Measurements from ENCODE around the gene ORMDL2.

ORMDL2 gene

GRCh38 chr12:55812088-55812487 is 5.8 kb upstream of the ORMDL2 start:
- Histone ChIP-seq H3K36me3 (replicated peaks in 1 of 2; ENCODE audit: control insufficient read depth in 2 of 2, insufficient read depth in 2 of 2, low read length in 2 of 2) (peaks cover 10 to 78% of the 10 kb centered on the region in 2 donors), H4K8ac (ENCODE audit: low read depth, low read length) (no peak overlapping the region), H3K27ac (replicated peaks; ENCODE audit: low read length) (no peak overlapping the region), H3K4me3 (ENCODE audit: low read length in 2 of 2) (no peak overlapping the region), H3K9me3 (replicated peaks in 1 of 2; ENCODE audit: control insufficient read depth in 2 of 2, insufficient read depth in 1 of 2, low read depth in 1 of 2, low read length in 2 of 2) (no peaks in the 10 kb centered on the region), H3K79me1 (ENCODE audit: low read depth, low read length) (peaks cover 6% of the 10 kb centered on the region), H3K4me2 (ENCODE audit: insufficient read depth, low read length, poor library complexity, severe bottlenecking) (no peak overlapping the region), H4K91ac (ENCODE audit: low read depth, low read length, poor library complexity) (no peak overlapping the region), H3K18ac (ENCODE audit: low read length) (no peak overlapping the region), H3K4me1 (ENCODE audit: control insufficient read depth in 2 of 2, insufficient read depth in 1 of 2, low read depth in 1 of 2, low read length in 2 of 2) (peaks cover 0 to 3% of the 10 kb centered on the region in 2 donors), H3K14ac (ENCODE audit: low read length) (no peak overlapping the region), H3K4ac (ENCODE audit: low read length) (no peak overlapping the region), H2AFZ (ENCODE audit: low read length) (no peak overlapping the region), H2BK120ac (ENCODE audit: low read depth, low read length) (no peak overlapping the region), H2BK5ac (ENCODE audit: low read length) (no peak overlapping the region), H2BK12ac (ENCODE audit: low read length) (no peak overlapping the region), H2BK15ac (ENCODE audit: low read length) (no peak overlapping the region), H2AK5ac (ENCODE audit: low read depth, low read length) (no peak overlapping the region), H3K27me3 (ENCODE audit: control insufficient read depth in 3 of 3, insufficient read depth in 3 of 3, low read depth in 1 of 3, low read length in 3 of 3) (no peaks in the 10 kb centered on the region), H3K23ac (ENCODE audit: low read depth, low read length, poor library complexity) (no peak overlapping the region), H3K9ac (ENCODE audit: low read depth, low read length, poor library complexity) (no peak overlapping the region)
- DNase-seq (ENCODE audit: low spot score) = no peak
- WGBS, 2 donors (ENCODE audit: extremely low coverage in 2 of 2, insufficient read length in 2 of 2, insufficient replicate concordance in 1 of 2) = no CpG with 5 or more reads among the region's 1 CpG

GRCh38 chr12:55814257-55814656 is 3.6 kb upstream of the ORMDL2 start:
- no peak for DNase-seq (ENCODE audit: low spot score)
- Histone ChIP-seq H3K4me3 (ENCODE audit: low read length in 2 of 2) (no peak overlapping the region), H2AK5ac (ENCODE audit: low read depth, low read length) (no peak overlapping the region), H3K36me3 (replicated peaks in 1 of 2; ENCODE audit: control insufficient read depth in 2 of 2, insufficient read depth in 2 of 2, low read length in 2 of 2) (peaks cover 7 to 71% of the 10 kb centered on the region in 2 donors), H2AFZ (ENCODE audit: low read length) (no peak overlapping the region), H3K14ac (ENCODE audit: low read length) (no peak overlapping the region), H3K9ac (ENCODE audit: low read depth, low read length, poor library complexity) (no peak overlapping the region), H3K4me2 (ENCODE audit: insufficient read depth, low read length, poor library complexity, severe bottlenecking) (no peak overlapping the region), H4K8ac (ENCODE audit: low read depth, low read length) (no peak overlapping the region), H3K4me1 (ENCODE audit: control insufficient read depth in 2 of 2, insufficient read depth in 1 of 2, low read depth in 1 of 2, low read length in 2 of 2) (peaks cover 0 to 6% of the 10 kb centered on the region in 2 donors), H3K9me3 (replicated peaks in 1 of 2; ENCODE audit: control insufficient read depth in 2 of 2, insufficient read depth in 1 of 2, low read depth in 1 of 2, low read length in 2 of 2) (no peaks in the 10 kb centered on the region), H2BK12ac (ENCODE audit: low read length) (no peak overlapping the region), H2BK15ac (ENCODE audit: low read length) (no peak overlapping the region), H3K27me3 (ENCODE audit: control insufficient read depth in 3 of 3, insufficient read depth in 3 of 3, low read depth in 1 of 3, low read length in 3 of 3) (no peaks in the 10 kb centered on the region), H2BK120ac (ENCODE audit: low read depth, low read length) (no peak overlapping the region), H4K91ac (ENCODE audit: low read depth, low read length, poor library complexity) (no peak overlapping the region), H3K27ac (replicated peaks; ENCODE audit: low read length) (no peak overlapping the region), H3K23ac (ENCODE audit: low read depth, low read length, poor library complexity) (no peak overlapping the region), H2BK5ac (ENCODE audit: low read length) (no peak overlapping the region), H3K4ac (ENCODE audit: low read length) (no peak overlapping the region), H3K18ac (ENCODE audit: low read length) (no peak overlapping the region), H3K79me1 (ENCODE audit: low read depth, low read length) (peaks cover 7% of the 10 kb centered on the region)

- Histone ChIP-seq H2AK5ac (ENCODE audit: low read depth, low read length) (no peak overlapping the region), H2AFZ (ENCODE audit: low read length) (no peak overlapping the region), H3K18ac (ENCODE audit: low read length) (no peak overlapping the region), H3K9me3 (replicated peaks in 1 of 2; ENCODE audit: control insufficient read depth in 2 of 2, insufficient read depth in 1 of 2, low read depth in 1 of 2, low read length in 2 of 2) (no peaks in the 10 kb centered on the region), H3K27ac (replicated peaks; ENCODE audit: low read length) (no peak overlapping the region), H3K36me3 (replicated peaks in 1 of 2; ENCODE audit: control insufficient read depth in 2 of 2, insufficient read depth in 2 of 2, low read length in 2 of 2) (peaks cover 12 to 72% of the 10 kb centered on the region in 2 donors), H2BK5ac (ENCODE audit: low read length) (no peak overlapping the region), H2BK12ac (ENCODE audit: low read length) (no peak overlapping the region), H3K79me1 (ENCODE audit: low read depth, low read length) (peaks cover 7% of the 10 kb centered on the region), H4K91ac (ENCODE audit: low read depth, low read length, poor library complexity) (no peak overlapping the region), H3K9ac (ENCODE audit: low read depth, low read length, poor library complexity) (no peak overlapping the region), H3K23ac (ENCODE audit: low read depth, low read length, poor library complexity) (no peak overlapping the region), H2BK120ac (ENCODE audit: low read depth, low read length) (no peak overlapping the region), H2BK15ac (ENCODE audit: low read length) (no peak overlapping the region), H3K4me3 (ENCODE audit: low read length in 2 of 2) (peak overlapping the region in 1 of 2 donors; percentile 74), H3K4me1 (ENCODE audit: control insufficient read depth in 2 of 2, insufficient read depth in 1 of 2, low read depth in 1 of 2, low read length in 2 of 2) (peaks cover 0 to 6% of the 10 kb centered on the region in 2 donors), H3K4ac (ENCODE audit: low read length) (no peak overlapping the region), H3K4me2 (ENCODE audit: insufficient read depth, low read length, poor library complexity, severe bottlenecking) (no peak overlapping the region), H3K14ac (ENCODE audit: low read length) (no peak overlapping the region), H3K27me3 (ENCODE audit: control insufficient read depth in 3 of 3, insufficient read depth in 3 of 3, low read depth in 1 of 3, low read length in 3 of 3) (no peaks in the 10 kb centered on the region), H4K8ac (ENCODE audit: low read depth, low read length) (no peak overlapping the region)
- no peak for DNase-seq (ENCODE audit: low spot score)
- WGBS, 2 donors (ENCODE audit: extremely low coverage in 2 of 2, insufficient read length in 2 of 2, insufficient replicate concordance in 1 of 2) = no CpG with 5 or more reads among the region's 12 CpGs
Observed at GRCh38 chr12:55815473-55815872, 2.4 kb upstream of the ORMDL2 start.

- H3K14ac ChIP-seq (ENCODE audit: low read length) = no peak overlapping the region
- peaks cover 18 to 76% of the 10 kb centered on the region in 2 donors for H3K36me3 ChIP-seq (replicated peaks in 1 of 2; ENCODE audit: control insufficient read depth in 2 of 2, insufficient read depth in 2 of 2, low read length in 2 of 2)
- H4K8ac ChIP-seq (ENCODE audit: low read depth, low read length) = no peak overlapping the region
- no peak overlapping the region for H3K27ac ChIP-seq (replicated peaks; ENCODE audit: low read length)
- no peak overlapping the region for H2BK120ac ChIP-seq (ENCODE audit: low read depth, low read length)
- no peak overlapping the region for H2BK12ac ChIP-seq (ENCODE audit: low read length)
- no peak overlapping the region for H2BK5ac ChIP-seq (ENCODE audit: low read length)
- DNase-seq (ENCODE audit: low spot score) = no peak
- no peak overlapping the region for H2BK15ac ChIP-seq (ENCODE audit: low read length)
- H3K79me1 ChIP-seq (ENCODE audit: low read depth, low read length) = peaks cover 7% of the 10 kb centered on the region
- peak overlapping the region; percentile 77 for H3K4me2 ChIP-seq (ENCODE audit: insufficient read depth, low read length, poor library complexity, severe bottlenecking)
- peak overlapping the region; percentile 74 to 86 for H3K4me3 ChIP-seq (ENCODE audit: low read length in 2 of 2)
- H3K9me3 ChIP-seq (replicated peaks in 1 of 2; ENCODE audit: control insufficient read depth in 2 of 2, insufficient read depth in 1 of 2, low read depth in 1 of 2, low read length in 2 of 2) = no peaks in the 10 kb centered on the region
- H3K18ac ChIP-seq (ENCODE audit: low read length) = no peak overlapping the region
- no peak overlapping the region for H3K23ac ChIP-seq (ENCODE audit: low read depth, low read length, poor library complexity)
- H2AK5ac ChIP-seq (ENCODE audit: low read depth, low read length) = no peak overlapping the region
- H3K4me1 ChIP-seq (ENCODE audit: control insufficient read depth in 2 of 2, insufficient read depth in 1 of 2, low read depth in 1 of 2, low read length in 2 of 2) = peaks cover 0 to 6% of the 10 kb centered on the region in 2 donors
- WGBS, 2 donors (ENCODE audit: extremely low coverage in 2 of 2, insufficient read length in 2 of 2, insufficient replicate concordance in 1 of 2) = no CpG with 5 or more reads among the region's 14 CpGs
- no peak overlapping the region for H3K4ac ChIP-seq (ENCODE audit: low read length)
- H3K9ac ChIP-seq (ENCODE audit: low read depth, low read length, poor library complexity) = peak overlapping the region; percentile 44
- no peaks in the 10 kb centered on the region for H3K27me3 ChIP-seq (ENCODE audit: control insufficient read depth in 3 of 3, insufficient read depth in 3 of 3, low read depth in 1 of 3, low read length in 3 of 3)
- no peak overlapping the region for H4K91ac ChIP-seq (ENCODE audit: low read depth, low read length, poor library complexity)
- H2AFZ ChIP-seq (ENCODE audit: low read length) = peak overlapping the region; percentile 77
Observed at GRCh38 chr12:55816881-55817344, 928 bp upstream of the ORMDL2 start.
